ENCODE data around the gene MUC7. TPM values are rescaled to one million over a fixed set of nuclear protein-coding genes. Genes with fewer than 3 reads are reported as not detected.

The MUC7 gene
- total and polyA plus RNA-seq, 4 donors, result not detected

DNA sequence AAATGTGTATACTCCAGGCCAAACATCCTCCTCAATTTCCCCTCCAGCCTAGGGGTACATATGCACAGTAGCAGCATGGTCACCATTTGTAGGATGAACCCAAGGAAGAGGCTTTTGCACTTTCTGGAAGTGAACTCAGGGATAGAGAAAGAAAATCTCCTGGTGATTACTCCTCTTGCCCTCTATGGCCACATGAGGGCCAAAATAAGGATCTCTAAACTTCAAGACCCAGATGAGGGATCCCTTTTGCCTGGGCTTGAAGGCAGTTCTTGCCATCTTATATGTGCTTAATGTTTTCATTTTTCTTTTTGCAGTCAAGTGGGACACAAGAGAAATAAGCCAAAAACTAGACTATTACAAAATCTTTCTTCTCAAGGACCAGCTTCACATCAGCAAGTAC is 29.5 kb upstream of the MUC7 start:
- no peaks in the 10 kb centered on the region for H3K27me3 ChIP-seq (ENCODE audit: control insufficient read depth in 3 of 3, insufficient read depth in 3 of 3, low read length in 2 of 3)
- H3K36me3 ChIP-seq (ENCODE audit: control insufficient read depth in 4 of 4, insufficient read depth in 4 of 4, low read length in 4 of 4), result no peaks in the 10 kb centered on the region
- no peak overlapping the region for H3K9ac ChIP-seq (ENCODE audit: insufficient read depth in 1 of 2, low read length in 2 of 2)
- no peak for DNase-seq
- ATAC-seq (ENCODE audit: insufficient read depth, low FRiP score), result no peak
- H3K9me3 ChIP-seq (ENCODE audit: control insufficient read depth in 4 of 4, insufficient read depth in 3 of 4, low read length in 3 of 4), result no peaks in the 10 kb centered on the region
- no peak for TF ChIP-seq CTCF (IDR thresholded peaks at IDR 0.05; ENCODE audit: control extremely low read depth, extremely low read depth)
- H3K4me3 ChIP-seq, result no peak overlapping the region
- H3K27ac ChIP-seq (ENCODE audit: low read depth in 1 of 2, low read length in 1 of 2), result no peak overlapping the region
- no peaks in the 10 kb centered on the region for H3K4me1 ChIP-seq (ENCODE audit: control insufficient read depth in 5 of 5, insufficient read depth in 5 of 5, low read length in 5 of 5)

GRCh38 chr4:70443329-70443728 is 28.7 kb upstream of the MUC7 start:
- ATAC-seq (ENCODE audit: insufficient read depth, low FRiP score), result no peak
- H3K9ac ChIP-seq (ENCODE audit: insufficient read depth in 1 of 2, low read length in 2 of 2), result no peak overlapping the region
- WGBS, 2 donors, result 90 to 92% methylated on average over 5 of the region's 5 CpGs
- H3K36me3 ChIP-seq (ENCODE audit: control insufficient read depth in 4 of 4, insufficient read depth in 4 of 4, low read length in 4 of 4), result no peaks in the 10 kb centered on the region
- H3K4me3 ChIP-seq, result no peak overlapping the region
- no peak for TF ChIP-seq CTCF (IDR thresholded peaks at IDR 0.05; ENCODE audit: control extremely low read depth, extremely low read depth)
- DNase-seq, result no peak
- H3K4me1 ChIP-seq (ENCODE audit: control insufficient read depth in 5 of 5, insufficient read depth in 5 of 5, low read length in 5 of 5), result no peaks in the 10 kb centered on the region
- no peaks in the 10 kb centered on the region for H3K9me3 ChIP-seq (ENCODE audit: control insufficient read depth in 4 of 4, insufficient read depth in 3 of 4, low read length in 3 of 4)
- H3K27ac ChIP-seq (ENCODE audit: low read depth in 1 of 2, low read length in 1 of 2), result no peak overlapping the region
- no peaks in the 10 kb centered on the region for H3K27me3 ChIP-seq (ENCODE audit: control insufficient read depth in 3 of 3, insufficient read depth in 3 of 3, low read length in 2 of 3)

DNA sequence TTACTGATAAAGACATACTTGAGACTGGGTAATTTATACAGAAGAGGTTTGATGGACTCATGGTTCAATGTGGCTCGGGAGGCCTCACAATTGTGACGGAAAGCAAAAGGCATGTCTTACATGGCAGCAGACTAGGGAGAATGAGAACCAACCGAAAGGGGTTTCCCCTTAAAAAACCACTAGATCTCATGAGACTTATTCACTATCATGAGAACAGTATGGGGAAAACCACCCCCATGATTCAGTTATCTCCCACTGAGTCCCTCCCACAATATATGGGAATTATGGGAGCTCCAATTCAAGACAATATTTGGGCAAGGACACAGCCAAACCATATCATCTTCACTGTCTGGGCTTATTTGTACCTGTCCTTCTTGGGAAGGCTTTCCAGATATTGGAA is 22.8 kb upstream of the MUC7 start:
- Histone ChIP-seq H3K9me3 (ENCODE audit: control insufficient read depth in 4 of 4, insufficient read depth in 3 of 4, low read length in 3 of 4) (no peaks in the 10 kb centered on the region), H3K4me3 (no peak overlapping the region), H3K4me1 (ENCODE audit: control insufficient read depth in 5 of 5, insufficient read depth in 5 of 5, low read length in 5 of 5) (no peaks in the 10 kb centered on the region), H3K9ac (ENCODE audit: insufficient read depth in 1 of 2, low read length in 2 of 2) (no peak overlapping the region), H3K27ac (ENCODE audit: low read depth in 1 of 2, low read length in 1 of 2) (no peak overlapping the region), H3K27me3 (ENCODE audit: control insufficient read depth in 3 of 3, insufficient read depth in 3 of 3, low read length in 2 of 3) (no peaks in the 10 kb centered on the region), H3K36me3 (ENCODE audit: control insufficient read depth in 4 of 4, insufficient read depth in 4 of 4, low read length in 4 of 4) (no peaks in the 10 kb centered on the region)
- ATAC-seq (ENCODE audit: insufficient read depth, low FRiP score), result no peak
- no peak for TF ChIP-seq CTCF (IDR thresholded peaks at IDR 0.05; ENCODE audit: control extremely low read depth, extremely low read depth)
- DNase-seq, result no peak
- WGBS, 2 donors, result 88 to 93% methylated on average over 3 of the region's 3 CpGs

DNA sequence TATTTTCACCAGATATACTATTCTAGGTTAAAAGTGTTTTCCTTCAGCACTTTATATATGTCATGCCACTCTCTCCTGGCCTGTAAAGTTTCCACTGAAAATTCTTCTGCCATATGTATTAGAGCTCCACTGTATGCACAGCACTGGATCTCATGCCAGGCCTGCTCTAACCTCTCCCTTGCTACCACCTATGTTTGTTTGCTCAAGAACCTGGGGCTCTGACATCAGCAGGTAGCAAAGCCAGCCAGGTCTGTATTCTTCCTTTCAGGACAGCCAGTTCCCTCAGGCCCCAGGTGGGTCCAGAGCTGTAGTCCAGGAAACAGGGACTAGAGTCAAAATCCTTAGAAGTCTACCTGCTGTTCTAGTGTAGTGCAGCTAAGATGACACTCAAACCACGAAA is 19.1 kb upstream of the MUC7 start:
- H3K27ac ChIP-seq (ENCODE audit: low read depth in 1 of 2, low read length in 1 of 2), result no peak overlapping the region
- no peak for TF ChIP-seq CTCF (IDR thresholded peaks at IDR 0.05; ENCODE audit: control extremely low read depth, extremely low read depth)
- H3K36me3 ChIP-seq (ENCODE audit: control insufficient read depth in 4 of 4, insufficient read depth in 4 of 4, low read length in 4 of 4), result no peaks in the 10 kb centered on the region
- WGBS, 2 donors, result 19 to 26% methylated on average over 1 of the region's 1 CpG
- no peaks in the 10 kb centered on the region for H3K4me1 ChIP-seq (ENCODE audit: control insufficient read depth in 5 of 5, insufficient read depth in 5 of 5, low read length in 5 of 5)
- ATAC-seq (ENCODE audit: insufficient read depth, low FRiP score) (no peak), DNase-seq (no peak)
- H3K9me3 ChIP-seq (ENCODE audit: control insufficient read depth in 4 of 4, insufficient read depth in 3 of 4, low read length in 3 of 4), result no peaks in the 10 kb centered on the region
- H3K4me3 ChIP-seq, result no peak overlapping the region
- no peaks in the 10 kb centered on the region for H3K27me3 ChIP-seq (ENCODE audit: control insufficient read depth in 3 of 3, insufficient read depth in 3 of 3, low read length in 2 of 3)
- no peak overlapping the region for H3K9ac ChIP-seq (ENCODE audit: insufficient read depth in 1 of 2, low read length in 2 of 2)
